K562 (cell line): Measurements from ENCODE around the gene TMEM170A.

Experiments used
- DDX20 ChIP-seq: fragments of 450-650 bp; IDR thresholded peaks from 2 replicates; pipeline ENCODE4 v1.6.1; 2016; ENCODE audit warnings: missing genetic modification characterization, low read depth, mild to moderate bottlenecking, missing compliant biosample characterization, moderate library complexity
- EP300 ChIP-seq: IDR thresholded peaks from 2 replicates; pipeline ENCODE4 v1.6.1; 2012; ENCODE audit warnings: low read length, improper control_type of control experiment
- GTF2A2 ChIP-seq: IDR thresholded peaks from 2 replicates; pipeline ENCODE4 v1.6.1; 2016; ENCODE audit warnings: mild to moderate bottlenecking, missing genetic modification characterization, missing compliant biosample characterization
- L3MBTL2 ChIP-seq: fragments of 450-650 bp; IDR thresholded peaks from 2 replicates; pipeline ENCODE4 v1.6.1; 2016; ENCODE audit warnings: mild to moderate bottlenecking, moderate library complexity
- MAX ChIP-seq: sonication (generic); formaldehyde crosslinking; IDR thresholded peaks from 2 replicates; pipeline ENCODE4 v1.9.0; 2022; ENCODE audit warnings: mild to moderate bottlenecking, missing genetic modification reagents
- MAZ ChIP-seq, 2 experiments: fragments of 450-650 bp in 1 of 2; sonication (generic) in 1 of 2; formaldehyde crosslinking; IDR thresholded peaks in 1 of 2; conservative IDR thresholded peaks in 1 of 2; 2 replicates each; pipeline versions ENCODE4 v1.4.0 to v1.5.0; 2020; ENCODE audit warnings: mild to moderate bottlenecking in 1 of 2, missing genetic modification reagents in 1 of 2
- MTA1 ChIP-seq: fragments of 450-650 bp; IDR thresholded peaks from 2 replicates; pipeline ENCODE4 v1.6.1; 2017; ENCODE audit warnings: borderline replicate concordance
- NFYB ChIP-seq: IDR thresholded peaks from 2 replicates; pipeline ENCODE4 v1.6.1; 2011; ENCODE audit warnings: mild to moderate bottlenecking, moderate library complexity; ENCODE audit not compliant: insufficient read length; ENCODE audit errors: extremely low read depth
- OTX1 ChIP-seq: fragments of 450-650 bp; formaldehyde crosslinking; IDR thresholded peaks from 2 replicates; pipeline ENCODE4 v1.4.0; 2022; ENCODE audit warnings: mild to moderate bottlenecking
- POLR2A ChIP-seq: fragments of 450-650 bp; conservative IDR thresholded peaks from 2 replicates; pipeline ENCODE4 v1.6.1; 2016
- RAD51 ChIP-seq: fragments of 450-650 bp; IDR thresholded peaks from 2 replicates; pipeline ENCODE4 v1.7.1; 2016; ENCODE audit warnings: low read depth, mild to moderate bottlenecking, borderline replicate concordance
- ZNF143 ChIP-seq: sonication (generic); formaldehyde crosslinking; IDR thresholded peaks from 2 replicates; pipeline ENCODE4 v1.9.0; 2022; ENCODE audit warnings: mild to moderate bottlenecking, missing genetic modification reagents
- TF ChIP-seq, protein P1 (sequence below), 3 experiments: IDR thresholded peaks in 2 of 3; conservative IDR thresholded peaks in 1 of 3; 2 replicates each; pipeline ENCODE4 v1.5.1; 2011 to 2012; ENCODE audit warnings: low read length in 3 of 3, mild to moderate bottlenecking in 3 of 3, control low read depth in 2 of 3, improper control_type of control experiment in 1 of 3, inconsistent platforms in 1 of 3, low read depth in 1 of 3, mixed read lengths in 1 of 3, moderate library complexity in 1 of 3; ENCODE audit not compliant: insufficient read depth in 2 of 3

- TF ChIP-seq MAZ (CRISPR knock-in tag; conservative IDR thresholded peaks at IDR 0.05 in 1 of 2, IDR thresholded peaks at IDR 0.05 in 1 of 2) (no peak), OTX1 (CRISPR knock-in tag) (no peak), MTA1 (no peak), EP300 (no peak), GTF2A2 (tag) (no peak), ZNF143 (CRISPR knock-in tag) (no peak), RAD51 (no peak), L3MBTL2 (no peak), MAX (CRISPR knock-in tag) (no peak), POLR2A (no peak), NFYB (no peak), DDX20 (tag) (no peak)
- TF ChIP-seq, protein P1, sequence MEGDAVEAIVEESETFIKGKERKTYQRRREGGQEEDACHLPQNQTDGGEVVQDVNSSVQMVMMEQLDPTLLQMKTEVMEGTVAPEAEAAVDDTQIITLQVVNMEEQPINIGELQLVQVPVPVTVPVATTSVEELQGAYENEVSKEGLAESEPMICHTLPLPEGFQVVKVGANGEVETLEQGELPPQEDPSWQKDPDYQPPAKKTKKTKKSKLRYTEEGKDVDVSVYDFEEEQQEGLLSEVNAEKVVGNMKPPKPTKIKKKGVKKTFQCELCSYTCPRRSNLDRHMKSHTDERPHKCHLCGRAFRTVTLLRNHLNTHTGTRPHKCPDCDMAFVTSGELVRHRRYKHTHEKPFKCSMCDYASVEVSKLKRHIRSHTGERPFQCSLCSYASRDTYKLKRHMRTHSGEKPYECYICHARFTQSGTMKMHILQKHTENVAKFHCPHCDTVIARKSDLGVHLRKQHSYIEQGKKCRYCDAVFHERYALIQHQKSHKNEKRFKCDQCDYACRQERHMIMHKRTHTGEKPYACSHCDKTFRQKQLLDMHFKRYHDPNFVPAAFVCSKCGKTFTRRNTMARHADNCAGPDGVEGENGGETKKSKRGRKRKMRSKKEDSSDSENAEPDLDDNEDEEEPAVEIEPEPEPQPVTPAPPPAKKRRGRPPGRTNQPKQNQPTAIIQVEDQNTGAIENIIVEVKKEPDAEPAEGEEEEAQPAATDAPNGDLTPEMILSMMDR (IDR thresholded peaks at IDR 0.05 in 2 of 3, conservative IDR thresholded peaks at IDR 0.05 in 1 of 3; ENCODE audit: insufficient read depth in 2 of 3, low read depth in 1 of 3, low read length in 3 of 3) = peak; percentile 49 to 50 (median 50); a peak in 5 of 6 replicates
These were observed 17.0 kb upstream of the TMEM170A start for GRCh38 chr16:75481475-75481874.
